CD4-positive, alpha-beta T cell treated with Interleukin-17A for 4 hours (primary cell): ENCODE measurements around the gene SMARCA4.
"Not testable (repeated sequence)": the region's sequence is repeated elsewhere in the genome, so short reads cannot be mapped to it uniquely, and the experiment has no call there.

ENCODE experiments used
- DNase-seq: peaks from one replicate; pipeline ENCODE4 v3.0.0-alpha.2; 2020; ENCODE audit warnings: mixed read lengths

SMARCA4 gene

GRCh38 chr19:11041194-11041593 lies 80.4 kb downstream of the SMARCA4 start:
- no peak for DNase-seq

DNA sequence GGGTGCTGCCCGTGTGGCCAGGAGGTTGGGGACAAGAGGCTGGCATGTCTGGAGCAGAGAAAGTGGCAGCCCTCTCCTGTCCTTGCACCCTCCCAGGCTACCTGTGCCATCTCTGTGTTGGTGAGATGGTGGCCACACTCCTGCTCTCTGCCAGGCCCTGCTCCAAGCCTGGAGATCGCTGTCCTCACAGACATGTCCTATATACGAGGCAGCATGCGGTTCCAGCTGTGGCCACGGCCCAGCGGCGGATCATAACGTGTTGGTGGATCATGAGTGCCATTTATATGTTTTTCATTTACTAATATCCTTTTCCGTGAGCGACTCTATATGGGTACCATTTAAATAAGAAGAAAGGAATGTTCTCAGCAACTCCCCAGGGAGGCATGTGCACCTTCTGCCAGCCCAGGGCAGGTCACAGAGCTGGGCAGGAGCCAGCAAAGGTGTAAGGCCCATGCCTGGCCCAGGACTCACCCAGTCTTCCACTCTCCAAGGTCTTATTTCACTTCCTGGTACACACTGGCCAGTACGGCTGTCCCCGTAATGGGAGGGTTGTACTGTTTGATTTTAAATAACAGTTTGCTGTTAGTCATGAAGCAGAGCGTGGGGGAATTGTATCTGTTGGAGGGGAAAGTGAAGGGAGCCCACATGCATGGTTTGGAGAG lies 81.3 kb downstream of the SMARCA4 start:
- no peak for DNase-seq

- DNase-seq, result no peak
Measured at GRCh38 chr19:11044431-11044830, 83.6 kb downstream of the SMARCA4 start.

- no peak for DNase-seq
Measured at GRCh38 chr19:11045536-11045935, 84.7 kb downstream of the SMARCA4 start.

- DNase-seq, result no peak
Measured at GRCh38 chr19:11046605-11047354, 86.0 kb downstream of the SMARCA4 start.

DNA sequence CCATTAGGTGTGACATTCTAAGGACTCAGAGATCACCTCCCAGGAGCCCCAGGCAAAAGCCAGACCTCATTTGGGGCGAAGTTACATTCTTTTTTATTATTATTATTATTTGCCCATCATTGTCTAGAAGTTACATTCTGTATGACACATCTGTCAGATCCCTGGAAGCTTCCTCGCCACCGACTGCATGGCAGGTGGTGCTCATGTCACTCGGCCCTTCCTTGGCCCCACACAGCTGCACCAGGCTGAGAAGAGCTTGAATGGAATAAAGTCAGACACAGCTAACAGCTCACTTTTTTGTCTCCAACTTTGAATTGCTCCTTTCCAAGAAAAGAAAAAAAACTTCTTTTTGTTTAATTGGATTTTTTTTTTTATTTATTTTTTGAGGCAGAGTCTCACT lies 87.0 kb downstream of the SMARCA4 start:
- DNase-seq, result no peak

GRCh38 chr19:11050323-11051114 lies 89.7 kb downstream of the SMARCA4 start:
- no peak for DNase-seq

DNA sequence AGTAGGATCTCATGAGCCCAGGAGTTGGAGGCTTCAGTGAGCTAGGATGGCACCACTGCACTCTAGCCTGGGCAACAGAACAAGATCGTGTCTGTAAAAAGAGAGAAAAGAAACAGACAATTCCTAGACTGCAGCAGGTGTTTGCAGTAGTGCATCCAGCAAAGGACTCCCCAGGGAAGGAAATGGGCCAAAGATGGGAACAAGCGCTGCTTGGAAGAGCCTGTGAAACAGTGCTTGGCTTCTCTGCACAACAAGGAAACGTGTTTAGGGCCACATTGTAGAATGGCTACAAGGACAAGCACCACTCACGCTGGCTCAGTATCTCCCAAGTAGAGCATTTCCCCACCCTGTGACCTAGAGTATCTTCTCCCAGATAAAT lies 93.0 kb downstream of the SMARCA4 start:
- DNase-seq, result no peak

- DNase-seq, result no peak
Measured at GRCh38 chr19:11054200-11054599, 93.4 kb downstream of the SMARCA4 start.

- no peak for DNase-seq
Measured at GRCh38 chr19:11054628-11055027, 93.8 kb downstream of the SMARCA4 start.

GRCh38 chr19:11058246-11059030 lies 97.6 kb downstream of the SMARCA4 start:
- DNase-seq, result no peak

- DNase-seq, result no peak
Measured at GRCh38 chr19:11059511-11060358, 98.9 kb downstream of the SMARCA4 start.

DNA sequence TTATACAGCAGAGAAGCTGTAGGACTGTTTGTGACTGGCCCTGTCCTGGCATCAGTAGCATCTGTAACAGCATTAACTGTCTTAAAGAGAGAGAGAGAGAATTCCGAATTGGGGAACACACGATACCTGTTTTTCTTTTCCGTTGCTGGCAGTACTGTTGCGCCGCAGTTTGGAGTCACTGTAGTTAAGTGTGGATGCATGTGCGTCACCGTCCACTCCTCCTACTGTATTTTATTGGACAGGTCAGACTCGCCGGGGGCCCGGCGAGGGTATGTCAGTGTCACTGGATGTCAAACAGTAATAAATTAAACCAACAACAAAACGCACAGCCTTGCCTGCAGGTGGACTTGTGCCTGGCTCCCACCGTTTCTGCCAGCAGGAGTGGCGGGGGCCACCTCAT lies 101.1 kb downstream of the SMARCA4 start:
- DNase-seq, result no peak

- no peak for DNase-seq
Measured at GRCh38 chr19:11063434-11063833, 102.6 kb downstream of the SMARCA4 start.

- DNase-seq, result no peak
Measured at GRCh38 chr19:11064831-11065303, 104.0 kb downstream of the SMARCA4 start.

DNA sequence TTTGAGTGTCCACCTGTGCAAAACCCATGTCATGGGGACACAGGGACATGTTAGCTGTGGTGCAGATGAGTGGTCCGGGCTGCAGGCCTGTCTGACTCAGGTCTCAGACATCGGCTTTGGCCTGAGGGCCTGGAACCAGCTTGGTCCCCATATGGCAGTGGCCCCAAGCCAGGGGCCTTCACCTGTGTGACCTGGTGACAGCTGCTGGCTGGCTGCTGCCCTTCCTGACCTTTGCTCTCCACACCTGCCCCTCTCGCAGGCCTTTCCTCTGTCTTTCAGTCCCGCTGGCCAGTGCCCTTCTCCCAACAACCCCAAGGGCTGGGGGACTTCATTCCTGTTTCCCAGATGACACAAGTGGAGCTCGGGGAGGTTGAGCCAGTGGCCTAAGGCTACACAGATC lies 105.5 kb downstream of the SMARCA4 start:
- DNase-seq, result no peak

DNA sequence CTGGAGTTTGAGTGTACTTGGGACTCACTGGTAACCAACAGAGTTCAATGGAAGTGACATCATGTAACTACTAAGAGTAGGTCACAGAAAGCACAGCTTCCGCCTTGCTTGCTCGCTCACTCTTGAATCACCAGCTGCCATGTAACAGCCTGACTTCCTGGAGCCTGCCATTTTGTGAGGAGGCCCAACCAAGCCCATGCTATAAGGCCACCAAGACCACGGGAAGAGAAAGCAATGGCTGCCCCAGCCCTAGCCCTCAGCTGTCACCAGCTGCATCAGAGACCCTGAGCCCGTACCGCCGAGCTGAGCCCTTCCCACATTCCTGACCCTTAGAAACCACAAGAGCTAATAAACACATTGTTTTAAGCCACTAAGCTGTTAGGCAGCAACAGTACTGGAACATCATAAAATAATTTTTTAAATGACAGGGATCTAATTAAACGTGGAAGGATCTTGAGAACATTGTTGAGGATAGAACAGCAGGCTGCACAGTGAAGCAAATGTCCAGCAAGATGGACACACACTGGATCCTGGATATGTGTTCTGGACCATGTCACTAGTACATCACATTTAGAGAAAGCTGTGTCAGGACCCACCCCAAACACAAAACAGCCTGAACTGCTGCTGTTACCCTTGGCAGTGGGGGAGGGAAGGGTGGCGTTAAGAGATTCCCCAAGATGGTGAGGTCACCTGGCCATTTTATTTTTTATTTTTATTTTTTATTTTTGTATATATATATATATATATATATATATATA lies 106.7 kb downstream of the SMARCA4 start:
- no peak for DNase-seq

DNA sequence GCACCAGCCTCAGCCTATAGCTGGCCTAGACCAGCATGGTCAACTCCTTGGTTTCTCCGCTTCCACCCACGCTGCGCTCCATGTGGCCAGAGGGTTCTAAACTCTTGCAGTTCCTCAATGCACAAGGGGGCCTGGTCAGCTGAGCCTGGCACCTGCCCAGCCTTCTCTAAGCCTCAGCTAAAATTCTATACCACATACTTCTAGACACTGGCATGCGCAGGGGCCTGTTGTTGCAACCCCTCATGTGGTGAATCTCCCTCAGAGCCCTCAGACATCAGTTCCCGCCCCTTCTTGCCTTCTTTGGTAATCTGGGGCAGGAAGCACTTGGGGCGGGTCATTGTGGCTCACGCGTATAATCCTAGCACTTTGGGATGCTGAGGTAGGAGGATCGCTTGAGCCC lies 108.7 kb downstream of the SMARCA4 start:
- DNase-seq, result no peak

DNA sequence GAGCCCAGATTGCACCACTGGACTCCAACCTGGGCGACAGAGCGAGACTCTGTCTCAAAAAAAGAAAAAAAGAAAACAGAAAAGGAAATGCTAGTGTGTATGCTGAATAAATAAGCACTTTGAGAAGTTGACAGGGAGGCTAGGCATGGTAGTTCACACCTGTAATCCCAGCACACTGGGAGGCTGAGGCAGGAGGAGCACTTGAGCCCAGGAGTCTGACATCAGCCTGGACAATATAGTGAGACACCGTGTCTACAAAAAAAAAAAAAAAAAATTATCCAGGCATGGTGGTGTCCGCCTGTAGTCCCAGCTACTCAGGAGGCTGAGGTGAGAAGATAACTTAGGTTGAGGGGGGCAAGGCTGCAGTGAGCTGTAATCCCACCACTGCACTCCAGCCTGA lies 109.3 kb downstream of the SMARCA4 start:
- DNase-seq, result no peak

- DNase-seq, result no peak
Measured at GRCh38 chr19:11073568-11073967, 112.7 kb downstream of the SMARCA4 start.

DNA sequence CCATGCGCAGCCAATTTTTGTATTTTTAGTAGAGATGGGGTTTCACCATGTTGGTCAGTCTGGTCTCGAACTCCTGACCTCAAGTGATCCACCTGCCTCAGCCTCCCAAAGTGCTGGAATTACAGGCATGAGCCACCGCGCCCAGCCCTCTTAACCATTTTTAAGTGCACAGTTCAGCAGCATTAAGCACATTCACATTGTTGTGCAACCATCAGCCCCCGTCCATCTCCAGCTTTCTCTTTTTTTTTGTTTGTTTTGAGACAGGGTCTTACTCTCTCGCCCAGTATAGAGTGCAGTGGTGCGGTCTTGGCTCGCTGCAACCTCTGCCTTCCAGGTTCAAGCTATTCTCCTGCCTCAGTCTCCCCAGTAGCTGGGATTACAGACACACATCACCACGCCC lies 116.0 kb downstream of the SMARCA4 start:
- not testable (repeated sequence) for DNase-seq
